Fibroblast of pulmonary artery (primary cell): Measurements from ENCODE around the gene NCKAP1.

Experiments used
- DNase-seq: peaks from one replicate; pipeline ENCODE4 v3.0.0-alpha.2; 2010; ENCODE audit warnings: low read depth
- H3K4me3 ChIP-seq: replicated peaks from 2 replicates; pipeline ENCODE4 v1.5.1; 2011; ENCODE audit warnings: low read depth, mild to moderate bottlenecking, control low read depth, low read length, moderate library complexity
- CTCF ChIP-seq: IDR thresholded peaks from 2 replicates; pipeline ENCODE4 v1.5.1; 2011; ENCODE audit warnings: mild to moderate bottlenecking, control low read depth, low read length, inconsistent platforms; ENCODE audit errors: missing control alignments

NCKAP1 gene

GRCh38 chr2:182949052-182949451, 89.2 kb downstream of the NCKAP1 start:
- no peak for DNase-seq
- H3K4me3 ChIP-seq, result no peak overlapping the region
- no peak for TF ChIP-seq CTCF

GRCh38 chr2:182946958-182947369, 91.3 kb downstream of the NCKAP1 start:
- DNase-seq, result peak; percentile 56
- H3K4me3 ChIP-seq, result no peak overlapping the region
- TF ChIP-seq CTCF, result no peak

- H3K4me3 ChIP-seq, result no peak overlapping the region
- no peak for TF ChIP-seq CTCF
- no peak for DNase-seq
Measured at GRCh38 chr2:182943339-182943738, 94.9 kb downstream of the NCKAP1 start.

GRCh38 chr2:182942756-182943155, 95.5 kb downstream of the NCKAP1 start:
- DNase-seq, result no peak
- TF ChIP-seq CTCF, result no peak
- H3K4me3 ChIP-seq, result no peak overlapping the region

DNA sequence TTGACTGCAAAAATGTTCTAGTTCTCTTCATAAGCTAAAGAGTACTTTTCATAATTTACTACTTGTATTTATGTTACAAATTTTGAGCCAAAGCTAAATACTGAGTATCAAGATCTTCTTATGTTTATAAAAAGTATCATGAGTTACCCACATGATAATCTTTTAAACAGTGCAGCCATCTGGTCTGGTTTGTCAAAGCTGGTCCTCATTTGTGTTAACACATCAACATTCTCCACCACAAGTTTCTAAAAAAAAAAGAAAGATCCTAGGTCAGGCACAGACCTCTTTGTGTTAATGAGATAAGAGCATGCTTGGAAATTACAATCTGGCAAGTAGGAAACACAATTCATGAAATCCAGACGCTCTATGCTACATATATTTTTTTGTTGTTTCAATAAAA, 96.3 kb downstream of the NCKAP1 start:
- DNase-seq, result no peak
- no peak overlapping the region for H3K4me3 ChIP-seq
- TF ChIP-seq CTCF, result no peak

DNA sequence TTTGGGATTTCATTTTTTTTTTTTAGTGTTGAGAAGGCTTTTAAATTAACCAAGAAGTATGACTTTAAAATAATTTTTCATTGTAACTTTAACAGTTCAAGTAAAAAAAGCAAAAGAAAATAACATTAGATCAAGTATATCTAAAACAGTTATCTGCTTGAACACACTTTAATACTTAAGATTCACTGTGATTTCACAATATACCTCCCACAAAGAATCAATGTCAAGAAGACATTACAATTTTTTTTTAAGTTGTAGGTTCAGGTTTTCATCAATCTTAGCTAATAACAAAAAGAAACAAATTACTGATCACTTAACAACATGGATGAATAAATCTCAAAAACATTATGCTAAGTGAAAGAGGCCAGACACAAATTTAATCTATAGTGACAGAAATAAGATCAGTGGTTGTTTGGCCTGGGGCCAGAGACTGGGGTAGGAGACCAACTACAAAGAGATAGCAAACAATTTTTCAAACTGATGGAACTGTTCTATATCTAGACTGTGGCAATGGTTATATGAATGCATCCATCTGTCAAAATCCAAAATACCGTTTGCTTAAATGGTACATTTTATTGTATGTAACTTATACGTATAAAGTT, 97.0 kb downstream of the NCKAP1 start:
- no peak for DNase-seq
- no peak overlapping the region for H3K4me3 ChIP-seq
- TF ChIP-seq CTCF, result no peak

DNA sequence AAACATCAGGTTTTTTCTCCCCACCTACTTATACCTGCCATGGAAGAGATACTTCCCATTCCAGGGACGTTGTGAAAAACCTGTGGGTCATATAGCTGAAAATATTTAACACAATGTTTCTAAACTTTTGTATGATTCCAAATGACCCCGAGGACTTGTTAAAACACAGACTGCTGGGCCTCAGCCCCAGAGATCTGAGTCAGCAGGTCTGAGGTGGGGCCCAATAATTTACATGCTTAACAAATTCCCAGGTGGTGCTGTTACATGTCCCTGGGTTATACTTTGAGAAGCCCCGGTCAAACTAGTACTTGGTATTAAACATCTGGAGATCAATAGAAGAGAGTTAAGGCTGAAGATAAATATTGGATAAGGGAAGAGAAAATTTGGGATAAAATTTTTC, 100.4 kb downstream of the NCKAP1 start:
- no peak overlapping the region for H3K4me3 ChIP-seq
- DNase-seq, result no peak
- TF ChIP-seq CTCF, result no peak
